ENCODE data around the gene PTPRR. TPM values are rescaled to one million over a fixed set of nuclear protein-coding genes. Genes with fewer than 3 reads are reported as not detected.

Gene PTPRR
- total RNA-seq, 1 donor from 2014 or later, result 0.98 TPM

- H3K27ac ChIP-seq, result no peak overlapping the region
- no peaks in the 10 kb centered on the region for H3K4me1 ChIP-seq
- H3K4me3 ChIP-seq, result no peak overlapping the region
- H3K27me3 ChIP-seq, result no peaks in the 10 kb centered on the region
- no peaks in the 10 kb centered on the region for H3K9me3 ChIP-seq
- DNase-seq (ENCODE audit: extremely low spot score in 2 of 2), result no peak
- no peaks in the 10 kb centered on the region for H3K36me3 ChIP-seq
- intact Hi-C loops (cut with DNase I), result no loop called here
- TF ChIP-seq, protein P1, sequence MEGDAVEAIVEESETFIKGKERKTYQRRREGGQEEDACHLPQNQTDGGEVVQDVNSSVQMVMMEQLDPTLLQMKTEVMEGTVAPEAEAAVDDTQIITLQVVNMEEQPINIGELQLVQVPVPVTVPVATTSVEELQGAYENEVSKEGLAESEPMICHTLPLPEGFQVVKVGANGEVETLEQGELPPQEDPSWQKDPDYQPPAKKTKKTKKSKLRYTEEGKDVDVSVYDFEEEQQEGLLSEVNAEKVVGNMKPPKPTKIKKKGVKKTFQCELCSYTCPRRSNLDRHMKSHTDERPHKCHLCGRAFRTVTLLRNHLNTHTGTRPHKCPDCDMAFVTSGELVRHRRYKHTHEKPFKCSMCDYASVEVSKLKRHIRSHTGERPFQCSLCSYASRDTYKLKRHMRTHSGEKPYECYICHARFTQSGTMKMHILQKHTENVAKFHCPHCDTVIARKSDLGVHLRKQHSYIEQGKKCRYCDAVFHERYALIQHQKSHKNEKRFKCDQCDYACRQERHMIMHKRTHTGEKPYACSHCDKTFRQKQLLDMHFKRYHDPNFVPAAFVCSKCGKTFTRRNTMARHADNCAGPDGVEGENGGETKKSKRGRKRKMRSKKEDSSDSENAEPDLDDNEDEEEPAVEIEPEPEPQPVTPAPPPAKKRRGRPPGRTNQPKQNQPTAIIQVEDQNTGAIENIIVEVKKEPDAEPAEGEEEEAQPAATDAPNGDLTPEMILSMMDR (IDR thresholded peaks at IDR 0.05), result no peak
- TF ChIP-seq POLR2AphosphoS5 (IDR thresholded peaks at IDR 0.05; ENCODE audit: insufficient read depth in 1 of 2, low read depth in 1 of 2), result no peak
- TF ChIP-seq POLR2A (IDR thresholded peaks at IDR 0.05), result no peak
Observed at GRCh38 chr12:70661466-70662161, 258.9 kb downstream of the PTPRR start.

DNA sequence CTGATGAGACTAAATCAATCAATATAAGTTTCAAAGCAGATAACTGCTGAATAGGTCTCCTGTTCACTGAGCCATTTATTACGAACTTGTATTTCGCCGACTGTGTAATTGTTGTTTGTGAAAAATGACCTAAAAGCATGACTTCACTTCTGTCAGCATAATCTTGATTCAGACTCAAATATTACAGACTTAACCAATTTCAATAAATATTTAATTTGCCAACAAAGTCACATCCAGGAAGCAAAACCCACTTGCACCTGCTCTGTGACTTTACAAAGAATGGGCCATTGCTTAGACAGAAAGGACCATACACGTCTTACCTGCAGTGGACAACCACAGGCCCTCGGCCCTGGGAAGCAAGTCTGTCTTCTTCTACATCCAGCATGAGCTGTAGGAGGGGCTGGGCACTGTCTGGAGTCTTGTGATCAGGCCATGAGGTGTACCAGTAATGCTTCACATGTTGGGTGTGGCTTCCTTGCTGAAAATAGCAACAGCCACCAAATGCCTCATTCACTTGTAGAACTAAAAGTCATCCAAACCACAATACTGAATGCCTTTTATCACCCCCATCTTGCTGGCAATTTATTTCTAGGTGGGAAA is 259.8 kb downstream of the PTPRR start:
- no peak overlapping the region for H3K27ac ChIP-seq
- no peak for DNase-seq (ENCODE audit: extremely low spot score in 2 of 2)
- H3K9me3 ChIP-seq, result no peaks in the 10 kb centered on the region
- no peaks in the 10 kb centered on the region for H3K27me3 ChIP-seq
- intact Hi-C loops (cut with DNase I), result no loop called here
- H3K4me1 ChIP-seq, result no peaks in the 10 kb centered on the region
- no peaks in the 10 kb centered on the region for H3K36me3 ChIP-seq
- H3K4me3 ChIP-seq, result no peak overlapping the region
- TF ChIP-seq POLR2AphosphoS5 (IDR thresholded peaks at IDR 0.05; ENCODE audit: insufficient read depth in 1 of 2, low read depth in 1 of 2), result peak in 1 of 2 donors; percentile 75
- TF ChIP-seq POLR2A (IDR thresholded peaks at IDR 0.05), result no peak

GRCh38 chr12:70660002-70660604 is 260.4 kb downstream of the PTPRR start:
- intact Hi-C loops (cut with DNase I), result no loop called here
- H3K4me1 ChIP-seq, result no peaks in the 10 kb centered on the region
- H3K4me3 ChIP-seq, result no peak overlapping the region
- no peaks in the 10 kb centered on the region for H3K36me3 ChIP-seq
- H3K9me3 ChIP-seq, result no peaks in the 10 kb centered on the region
- DNase-seq (ENCODE audit: extremely low spot score in 2 of 2), result no peak
- H3K27ac ChIP-seq, result no peak overlapping the region
- TF ChIP-seq POLR2AphosphoS5 (IDR thresholded peaks at IDR 0.05; ENCODE audit: insufficient read depth in 1 of 2, low read depth in 1 of 2) (no peak), POLR2A (IDR thresholded peaks at IDR 0.05) (no peak)
- TF ChIP-seq, protein P1 (IDR thresholded peaks at IDR 0.05), result no peak
- H3K27me3 ChIP-seq, result no peaks in the 10 kb centered on the region

DNA sequence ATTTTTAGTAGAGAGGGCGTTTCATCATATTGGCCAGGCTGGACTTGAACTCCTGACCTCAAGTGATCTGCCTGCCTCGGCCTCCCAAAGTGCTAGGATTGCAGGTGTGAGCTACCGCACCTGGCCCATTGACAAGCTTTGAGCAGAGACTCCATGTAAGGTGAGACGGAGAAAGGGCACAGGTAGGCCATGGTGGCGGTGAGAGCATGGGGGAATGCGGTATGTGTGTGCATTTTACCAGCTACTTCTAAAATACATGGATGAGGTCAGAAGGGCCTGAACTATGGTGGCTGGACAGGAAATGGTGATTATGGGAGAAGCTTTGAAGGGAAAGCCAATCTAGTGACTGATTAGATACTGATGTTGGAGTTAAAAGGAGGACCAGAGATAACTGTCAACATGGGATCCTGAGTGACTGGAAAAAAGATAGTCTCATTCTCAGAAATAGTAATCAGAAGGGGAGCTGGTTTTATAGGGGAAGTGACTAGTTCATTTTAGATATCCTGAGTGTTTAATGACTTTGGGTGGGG is 261.4 kb downstream of the PTPRR start:
- H3K27ac ChIP-seq, result no peak overlapping the region
- no peak overlapping the region for H3K4me3 ChIP-seq
- TF ChIP-seq, protein P1 (IDR thresholded peaks at IDR 0.05), result no peak
- TF ChIP-seq POLR2A (IDR thresholded peaks at IDR 0.05), result no peak
- H3K4me1 ChIP-seq, result no peaks in the 10 kb centered on the region
- no peak for DNase-seq (ENCODE audit: extremely low spot score in 2 of 2)
- no peaks in the 10 kb centered on the region for H3K27me3 ChIP-seq
- no peaks in the 10 kb centered on the region for H3K36me3 ChIP-seq
- intact Hi-C loops (cut with DNase I), result no loop called here
- no peaks in the 10 kb centered on the region for H3K9me3 ChIP-seq

DNA sequence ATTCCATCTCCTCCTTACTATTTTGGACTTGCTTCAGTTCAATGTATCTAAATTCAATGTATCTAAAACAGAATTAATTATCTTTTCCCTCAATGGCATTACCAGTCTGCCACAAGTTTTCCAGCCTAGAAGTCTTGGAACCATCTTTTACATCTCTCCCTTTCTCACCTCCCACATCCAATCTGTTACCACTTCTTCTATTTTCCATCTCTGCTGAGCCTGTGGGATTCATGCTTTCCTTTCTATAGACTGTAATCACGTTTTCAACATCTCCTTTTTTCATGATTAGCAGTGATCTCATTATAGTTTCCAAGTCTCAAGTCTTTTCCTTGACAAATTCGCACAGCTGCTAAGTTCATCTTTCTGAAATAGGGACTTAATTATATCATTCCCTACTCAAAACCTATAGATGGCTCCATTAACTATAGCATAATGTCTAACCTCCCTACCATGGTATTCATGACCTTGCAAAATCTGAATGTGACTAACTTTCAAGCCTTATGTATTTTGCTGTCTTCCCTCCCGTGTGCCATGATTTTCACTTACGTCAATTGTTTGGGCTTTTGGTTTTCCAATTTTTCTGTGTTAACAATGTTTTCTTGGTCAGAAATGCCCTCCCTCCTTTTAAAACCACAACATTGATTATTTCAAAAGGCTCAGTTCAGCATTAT is 262.8 kb downstream of the PTPRR start:
- Histone ChIP-seq H3K4me3 (no peak overlapping the region), H3K4me1 (no peaks in the 10 kb centered on the region), H3K27me3 (no peaks in the 10 kb centered on the region), H3K36me3 (no peaks in the 10 kb centered on the region), H3K27ac (no peak overlapping the region), H3K9me3 (no peaks in the 10 kb centered on the region)
- DNase-seq (ENCODE audit: extremely low spot score in 2 of 2), result no peak
- no peak for TF ChIP-seq POLR2A (IDR thresholded peaks at IDR 0.05)
- TF ChIP-seq, protein P1 (IDR thresholded peaks at IDR 0.05), result no peak
- TF ChIP-seq POLR2AphosphoS5 (IDR thresholded peaks at IDR 0.05; ENCODE audit: insufficient read depth in 1 of 2, low read depth in 1 of 2), result no peak
- intact Hi-C loops (cut with DNase I), result no loop called here
